DOHH2 (cell line): ENCODE results near the gene AK8.
A peak's percentile ranks its signal among the peaks of the same experiment; 100 is the strongest.

Experiments
- H3F3A ChIP-seq: fragments of 200-600 bp; sonication (generic), shearing (Covaris generic); 2 replicates; pipeline ENCODE4 v1.6.0; 2016; ENCODE audit warnings: antibody characterized with exemption, mild to moderate bottlenecking; ENCODE audit not compliant: control insufficient read depth, insufficient read depth
- H3K27ac ChIP-seq: fragments of 200-600 bp; sonication (generic); 2 replicates; pipeline ENCODE4 v1.5.1; 2014; ENCODE audit warnings: low read depth, mild to moderate bottlenecking, low read length, moderate library complexity
- H3K27me3 ChIP-seq: fragments of 200-600 bp; sonication (generic); 2 replicates; pipeline ENCODE4 v1.6.1; 2014; ENCODE audit warnings: mild to moderate bottlenecking, low read length, mixed read lengths; ENCODE audit not compliant: control insufficient read depth
- H3K36me3 ChIP-seq: fragments of 200-600 bp; sonication (generic); 2 replicates; pipeline ENCODE4 v1.6.1; 2014; ENCODE audit warnings: mild to moderate bottlenecking, low read length, moderate library complexity, mixed read lengths; ENCODE audit not compliant: control insufficient read depth
- H3K4me1 ChIP-seq: fragments of 200-600 bp; sonication (generic); 2 replicates; pipeline ENCODE4 v1.6.1; 2014; ENCODE audit warnings: mild to moderate bottlenecking, low read length, mixed read lengths; ENCODE audit not compliant: control insufficient read depth
- H3K4me2 ChIP-seq: fragments of 200-600 bp; sonication (generic); 2 replicates; pipeline ENCODE4 v1.6.0; 2014; ENCODE audit warnings: mild to moderate bottlenecking, low read length, moderate library complexity
- H3K4me3 ChIP-seq: fragments of 200-600 bp; sonication (generic); 2 replicates; pipeline ENCODE4 v1.5.1; 2014; ENCODE audit warnings: mild to moderate bottlenecking, low read length, mixed read lengths
- H3K79me2 ChIP-seq: fragments of 200-600 bp; sonication (generic); 2 replicates; pipeline ENCODE4 v1.6.1; 2014; ENCODE audit warnings: mild to moderate bottlenecking, low read length, mixed read lengths; ENCODE audit not compliant: control insufficient read depth
- H3K9me2 ChIP-seq: fragments of 200-600 bp; sonication (generic); replicated peaks from 2 replicates; pipeline ENCODE4 v1.6.1; 2014; ENCODE audit warnings: mild to moderate bottlenecking, low read length, mixed read lengths; ENCODE audit not compliant: control insufficient read depth
- H3K9me3 ChIP-seq: fragments of 200-600 bp; sonication (generic); 2 replicates; pipeline ENCODE4 v1.6.1; 2014; ENCODE audit warnings: antibody characterized with exemption, low read length, mixed read lengths; ENCODE audit not compliant: control insufficient read depth, insufficient read depth
- H4K20me1 ChIP-seq: fragments of 200-600 bp; sonication (generic); 2 replicates; pipeline ENCODE4 v1.6.0; 2014; ENCODE audit warnings: low read depth, mild to moderate bottlenecking, antibody characterized with exemption, low read length, moderate library complexity; ENCODE audit not compliant: control insufficient read depth, insufficient read depth
- EZH2phosphoT487 ChIP-seq: fragments of 200-600 bp; sonication (generic); IDR thresholded peaks from 2 replicates; pipeline ENCODE4 v1.6.1; 2017; ENCODE audit warnings: borderline replicate concordance, mild to moderate bottlenecking, antibody characterized with exemption, low read length, moderate library complexity, mixed read lengths
- TF ChIP-seq, protein P1 (sequence below): fragments of 200-600 bp; sonication (generic); IDR thresholded peaks from one replicate; pipeline ENCODE4 v1.5.1; 2014; ENCODE audit warnings: antibody characterized with exemption, mild to moderate bottlenecking, low read depth, low read length; ENCODE audit not compliant: poor library complexity, severe bottlenecking

The AK8 gene

DNA sequence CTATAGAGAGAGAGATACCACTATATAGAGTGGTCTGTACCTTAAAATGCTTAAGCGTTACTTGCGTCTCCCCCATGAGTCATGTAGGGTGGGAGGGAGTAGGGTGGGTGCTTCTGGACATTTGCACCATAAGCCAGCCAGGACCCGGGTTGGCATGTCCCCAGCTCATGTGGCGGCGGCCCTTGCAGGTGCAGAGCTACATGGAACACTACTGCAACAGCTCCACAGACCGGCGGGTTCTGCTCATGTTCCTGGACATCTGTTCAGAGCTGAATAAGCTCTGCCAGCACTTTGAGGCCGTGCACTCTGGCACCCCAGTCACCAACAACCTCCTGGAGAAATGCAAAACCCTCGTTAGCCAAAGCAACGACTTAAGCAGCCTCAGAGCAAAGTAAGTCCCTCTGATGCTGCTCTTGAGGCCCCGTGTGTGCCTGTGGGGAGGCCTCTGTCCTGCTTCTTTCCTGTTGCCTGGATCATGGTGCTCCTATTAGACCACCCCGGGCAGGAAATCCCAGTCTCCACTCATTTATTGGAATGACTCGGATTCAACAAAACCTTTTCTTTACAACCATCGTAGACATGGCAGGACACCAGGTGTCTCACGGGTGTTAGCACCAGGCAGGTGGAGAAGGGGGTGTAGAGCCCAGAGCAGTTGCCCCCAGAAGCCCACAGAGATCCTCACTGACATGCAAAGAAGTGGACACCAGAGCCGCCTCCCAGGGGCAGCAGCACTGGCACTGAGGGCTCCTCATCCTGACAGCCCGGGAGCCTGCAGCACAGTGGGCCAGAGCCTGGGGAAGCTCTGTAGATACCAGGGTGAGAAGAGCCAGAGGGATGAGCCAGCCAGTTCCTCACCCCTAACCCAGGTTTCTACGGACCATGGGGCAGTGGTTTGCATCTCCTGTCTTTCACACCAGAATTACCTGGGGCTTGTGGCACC lies 9.4 kb upstream of the AK8 start:
- Histone ChIP-seq H3K9me3 (no peaks in the 10 kb centered on the region), H3K4me1 (peaks cover 40% of the 10 kb centered on the region), H3K9me2 (no peaks in the 10 kb centered on the region), H3F3A (peaks cover 12% of the 10 kb centered on the region), H3K79me2 (no peaks in the 10 kb centered on the region), H4K20me1 (0 out of 2 replicates have a peak, but pooled peaks cover 2% of the 10 kb centered on the region), H3K27ac (no peak overlapping the region), H3K4me2 (peak overlapping the region; percentile 99), H3K36me3 (no peaks in the 10 kb centered on the region), H3K4me3 (peak overlapping the region; percentile 72), H3K27me3 (no peaks in the 10 kb centered on the region)
- TF ChIP-seq EZH2phosphoT487, result no peak
- TF ChIP-seq, protein P1, sequence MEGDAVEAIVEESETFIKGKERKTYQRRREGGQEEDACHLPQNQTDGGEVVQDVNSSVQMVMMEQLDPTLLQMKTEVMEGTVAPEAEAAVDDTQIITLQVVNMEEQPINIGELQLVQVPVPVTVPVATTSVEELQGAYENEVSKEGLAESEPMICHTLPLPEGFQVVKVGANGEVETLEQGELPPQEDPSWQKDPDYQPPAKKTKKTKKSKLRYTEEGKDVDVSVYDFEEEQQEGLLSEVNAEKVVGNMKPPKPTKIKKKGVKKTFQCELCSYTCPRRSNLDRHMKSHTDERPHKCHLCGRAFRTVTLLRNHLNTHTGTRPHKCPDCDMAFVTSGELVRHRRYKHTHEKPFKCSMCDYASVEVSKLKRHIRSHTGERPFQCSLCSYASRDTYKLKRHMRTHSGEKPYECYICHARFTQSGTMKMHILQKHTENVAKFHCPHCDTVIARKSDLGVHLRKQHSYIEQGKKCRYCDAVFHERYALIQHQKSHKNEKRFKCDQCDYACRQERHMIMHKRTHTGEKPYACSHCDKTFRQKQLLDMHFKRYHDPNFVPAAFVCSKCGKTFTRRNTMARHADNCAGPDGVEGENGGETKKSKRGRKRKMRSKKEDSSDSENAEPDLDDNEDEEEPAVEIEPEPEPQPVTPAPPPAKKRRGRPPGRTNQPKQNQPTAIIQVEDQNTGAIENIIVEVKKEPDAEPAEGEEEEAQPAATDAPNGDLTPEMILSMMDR, result no peak

DNA sequence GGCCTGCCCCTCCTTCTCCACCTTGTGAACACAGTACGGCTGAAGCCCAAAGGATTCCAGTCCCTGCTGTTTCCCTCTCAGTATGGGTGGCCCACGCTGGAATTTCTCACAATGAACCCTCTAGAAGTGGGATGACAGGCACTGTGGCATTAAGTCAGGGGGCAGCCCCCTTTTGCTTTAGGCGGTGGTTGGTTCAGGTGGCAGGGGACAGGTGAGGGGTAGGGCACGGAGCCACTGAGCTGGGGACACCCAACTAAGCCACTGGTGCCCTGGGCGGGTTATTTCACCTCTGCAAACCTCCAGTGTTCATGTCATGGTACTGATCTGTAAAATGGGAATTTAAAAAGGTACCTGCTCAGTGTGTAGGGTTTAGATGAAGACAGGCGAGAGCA lies 8.2 kb upstream of the AK8 start:
- Histone ChIP-seq H3K9me2 (no peaks in the 10 kb centered on the region), H3K36me3 (no peaks in the 10 kb centered on the region), H3K79me2 (no peaks in the 10 kb centered on the region), H3K4me3 (no peak overlapping the region), H3K9me3 (no peaks in the 10 kb centered on the region), H3K4me1 (peaks cover 40% of the 10 kb centered on the region), H3K4me2 (no peak overlapping the region), H3K27me3 (no peaks in the 10 kb centered on the region), H4K20me1 (0 out of 2 replicates have a peak, but pooled peaks cover 2% of the 10 kb centered on the region), H3F3A (peaks cover 8% of the 10 kb centered on the region), H3K27ac (no peak overlapping the region)
- TF ChIP-seq, protein P1, result no peak
- no peak for TF ChIP-seq EZH2phosphoT487

DNA sequence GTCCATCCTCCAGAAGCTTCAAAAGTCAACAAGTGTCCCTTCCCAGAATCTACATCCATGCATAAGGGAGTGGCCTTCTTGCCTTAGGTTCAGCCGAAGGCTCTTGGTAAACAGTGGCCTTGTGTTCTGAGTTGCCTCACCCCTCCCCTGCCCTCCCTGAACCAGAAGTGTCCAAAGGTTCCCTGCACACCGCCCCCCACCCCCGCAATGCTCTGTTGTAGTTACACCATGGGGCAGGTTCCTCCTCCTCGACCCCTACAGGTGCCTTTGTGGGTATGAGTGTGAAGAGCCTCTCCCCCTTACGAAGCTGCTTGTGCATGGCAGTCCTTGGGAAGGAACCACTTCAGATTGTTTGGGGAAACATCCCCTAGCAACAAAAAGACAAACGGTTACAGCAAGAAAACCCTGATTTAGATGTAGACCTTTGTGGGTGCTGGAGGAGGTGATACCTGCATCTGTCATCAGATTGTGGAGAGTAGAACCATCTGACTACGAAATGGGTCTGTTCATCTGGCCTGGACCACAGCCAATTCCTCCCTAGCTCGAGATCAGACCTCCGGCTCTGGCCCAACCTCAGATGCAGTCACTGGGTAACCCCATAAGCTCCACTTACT lies 7.7 kb upstream of the AK8 start:
- H3K9me2 ChIP-seq, result no peaks in the 10 kb centered on the region
- H3K4me3 ChIP-seq, result no peak overlapping the region
- H3K27me3 ChIP-seq, result no peaks in the 10 kb centered on the region
- TF ChIP-seq, protein P1, result no peak
- TF ChIP-seq EZH2phosphoT487, result no peak
- H3K79me2 ChIP-seq, result no peaks in the 10 kb centered on the region
- no peaks in the 10 kb centered on the region for H3K9me3 ChIP-seq
- H3F3A ChIP-seq, result peaks cover 3% of the 10 kb centered on the region; the same call in 1 of the 2 replicates
- H3K4me1 ChIP-seq, result peaks cover 40% of the 10 kb centered on the region
- 0 out of 2 replicates have a peak, but pooled peaks cover 2% of the 10 kb centered on the region for H4K20me1 ChIP-seq
- no peaks in the 10 kb centered on the region for H3K36me3 ChIP-seq
- H3K4me2 ChIP-seq, result 0 out of 2 replicates have a peak overlapping the region, but pooled peaks have one; percentile 3
- H3K27ac ChIP-seq, result no peak overlapping the region
